Midbrain (tissue), 1 donor: ENCODE measurements around the gene PHLPP1.
"Not testable (repeated sequence)": the region's sequence is repeated elsewhere in the genome, so short reads cannot be mapped to it uniquely, and the experiment has no call there.

Source experiments
- DNase-seq: peaks from one replicate; lab custom pipeline; 2025; lab: John Stamatoyannopoulos, UW

Gene PHLPP1

DNA sequence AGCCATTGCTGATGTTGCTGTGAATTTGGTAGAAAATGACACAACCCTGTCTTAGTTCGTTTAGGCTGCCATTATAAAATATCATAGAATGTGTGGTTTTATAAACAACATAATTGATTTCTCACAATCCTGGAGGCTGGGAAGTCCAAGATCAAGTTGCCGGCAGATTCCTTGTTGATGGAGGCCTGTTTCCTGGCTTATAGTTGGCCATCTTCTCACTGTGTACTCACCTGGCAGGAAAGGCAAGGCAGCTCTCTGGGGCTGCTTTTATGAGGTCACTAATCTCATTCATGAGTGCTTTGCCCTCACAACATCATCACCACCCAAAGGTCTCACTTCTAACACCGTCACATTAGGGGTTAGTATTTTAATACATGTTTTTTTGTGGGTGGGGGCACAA is 58.4 kb downstream of the PHLPP1 start:
- DNase-seq, result no peak

DNA sequence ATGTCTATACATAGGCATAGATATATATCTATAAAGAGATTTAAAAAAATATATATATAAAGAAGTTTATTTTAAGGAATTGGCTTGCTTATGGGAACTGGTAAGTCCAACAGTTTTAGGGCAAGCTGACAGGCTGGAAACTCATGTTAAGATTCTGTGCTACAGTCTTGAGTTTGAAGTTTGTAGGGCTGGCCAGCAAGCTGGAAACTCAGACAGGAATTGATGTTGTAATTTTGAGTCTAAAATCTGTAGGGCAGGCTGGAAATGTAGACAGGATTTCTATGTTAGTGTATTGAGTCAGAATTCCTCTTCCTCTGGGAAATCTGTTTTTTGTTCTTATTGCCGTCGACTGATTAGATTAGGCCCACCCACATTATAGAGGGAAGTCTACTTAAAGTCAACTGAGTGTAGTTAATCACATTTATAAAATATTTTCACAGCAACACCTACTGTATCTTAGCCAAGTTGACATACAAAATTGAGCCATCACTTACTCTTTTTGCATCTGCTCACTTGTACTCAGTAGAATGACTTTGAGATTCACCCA is 60.8 kb downstream of the PHLPP1 start:
- no peak for DNase-seq

DNA sequence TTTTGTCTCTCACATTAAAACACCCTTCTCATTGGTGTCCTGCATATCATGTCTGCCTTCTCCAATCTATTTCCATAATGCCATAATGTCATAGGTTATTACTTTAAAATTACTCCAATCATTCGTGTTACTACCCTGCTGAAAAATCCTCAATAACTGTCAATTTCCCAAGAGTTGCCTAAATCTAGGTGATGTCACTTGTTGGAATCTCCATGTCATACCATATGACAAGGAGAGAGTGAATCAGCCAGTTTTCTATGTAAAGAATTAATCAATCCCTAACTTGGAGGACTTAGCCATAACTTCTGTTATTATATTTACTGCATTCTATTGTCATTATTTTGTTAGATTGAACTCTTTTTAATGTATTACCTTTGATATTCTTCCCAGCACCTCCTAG is 62.5 kb downstream of the PHLPP1 start:
- DNase-seq, result no peak

DNA sequence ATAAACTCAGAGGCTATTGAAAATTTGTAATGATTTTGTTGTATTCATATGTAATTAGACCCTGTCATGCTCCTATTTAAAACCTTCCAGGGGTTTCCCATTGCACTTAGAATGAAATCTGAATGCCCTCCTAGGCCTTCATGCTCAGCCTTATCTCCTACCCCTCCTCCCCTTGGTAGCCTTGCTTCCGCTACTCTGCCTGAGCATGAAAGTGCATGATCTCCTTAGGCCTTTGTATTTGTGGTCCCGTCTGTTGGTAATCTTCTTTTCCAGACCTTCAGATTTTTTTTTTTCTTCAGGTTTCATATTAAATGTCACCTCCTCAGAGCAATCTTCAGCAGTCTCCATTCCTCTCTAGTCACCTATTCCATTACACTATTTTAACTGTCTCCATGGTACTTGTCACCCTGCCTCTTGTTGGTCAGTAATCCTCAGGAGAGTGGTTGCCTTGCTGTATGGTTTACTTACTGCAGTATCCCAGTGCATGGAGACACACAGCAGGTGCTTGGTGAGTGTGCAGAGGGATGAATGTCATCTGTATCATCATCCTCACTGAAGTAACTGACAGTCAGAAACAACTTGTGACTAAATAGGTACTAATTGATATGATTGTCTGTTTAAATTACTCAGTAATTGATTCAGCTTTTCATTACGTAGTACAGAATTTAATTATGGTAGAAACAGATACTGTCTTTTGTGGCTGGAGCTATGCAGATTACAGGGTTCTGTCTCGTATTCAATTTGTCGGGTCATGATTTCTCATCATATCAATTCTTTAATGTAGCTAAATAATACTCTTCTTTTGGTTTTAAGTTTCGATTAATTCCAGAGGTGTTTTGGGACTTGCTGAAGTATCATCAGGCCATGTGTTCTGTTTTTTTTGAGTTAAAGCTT is 63.9 kb downstream of the PHLPP1 start:
- DNase-seq, result no peak

DNA sequence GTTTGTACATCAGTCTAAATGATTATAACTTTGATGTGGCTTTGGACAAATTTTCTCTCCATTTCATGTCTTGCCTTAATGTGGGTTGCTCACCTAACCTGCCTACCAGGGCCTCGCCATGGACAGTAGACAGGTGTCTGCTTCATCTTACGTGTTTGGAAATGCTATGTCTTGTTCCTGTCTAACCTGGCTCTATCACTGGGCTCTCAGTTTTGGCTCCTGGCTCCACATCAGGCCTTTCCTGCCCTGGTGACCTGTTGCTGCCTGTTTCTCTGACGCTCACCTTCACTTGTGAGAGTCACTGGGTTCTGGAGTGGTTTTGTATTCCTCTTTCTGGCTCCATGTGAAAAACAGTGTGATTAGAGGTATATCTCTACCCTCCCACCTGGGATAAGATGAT is 65.9 kb downstream of the PHLPP1 start:
- DNase-seq, result no peak

DNA sequence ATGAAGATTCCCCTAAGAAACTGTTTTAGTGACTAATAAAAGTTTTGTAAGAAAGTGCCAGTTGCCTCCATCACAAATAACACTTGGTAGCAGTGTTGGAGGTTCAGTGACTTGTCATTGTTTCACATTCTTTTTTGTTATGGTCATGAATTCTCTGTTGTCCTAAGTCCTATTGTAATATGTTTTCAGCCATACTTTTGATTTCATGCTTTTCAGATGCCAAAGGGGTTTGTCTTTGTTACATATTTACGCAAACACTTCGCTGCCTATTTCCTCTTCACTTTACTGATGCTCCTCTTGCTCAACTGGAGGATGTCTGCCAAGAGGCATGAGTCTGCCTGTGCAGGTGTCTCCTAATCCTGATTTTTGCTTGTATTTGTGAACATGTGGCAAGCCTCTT is 66.6 kb downstream of the PHLPP1 start:
- no peak for DNase-seq

DNA sequence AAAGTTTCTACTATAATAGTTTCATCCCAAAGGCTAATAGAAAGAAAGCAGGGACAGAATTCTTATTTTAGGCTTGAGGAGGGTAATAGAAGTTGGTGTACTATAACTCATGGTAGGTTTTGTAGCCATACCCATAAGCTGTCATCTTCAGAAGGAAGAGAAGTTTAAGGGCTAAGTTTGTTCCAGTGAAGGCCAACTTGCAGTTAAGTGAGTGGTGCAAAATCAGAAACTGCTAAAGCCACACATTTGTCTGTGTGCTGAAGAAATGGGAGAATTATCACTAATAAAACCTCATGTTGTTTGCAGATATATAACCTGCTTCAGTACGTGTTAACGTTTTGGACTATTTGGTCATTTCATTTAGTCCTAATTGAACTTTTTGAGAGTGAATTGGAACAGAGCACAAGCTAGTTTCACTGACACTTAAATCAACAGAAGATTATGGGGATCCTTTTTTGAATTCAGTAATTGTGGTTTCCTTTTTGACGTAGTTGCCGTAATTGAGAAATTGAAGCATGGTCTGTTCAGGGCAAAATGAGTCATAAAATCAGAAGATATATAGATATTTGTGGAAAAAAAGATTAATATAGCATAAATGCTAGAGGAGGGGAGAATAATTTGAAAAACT is 69.1 kb downstream of the PHLPP1 start:
- no peak for DNase-seq

DNA sequence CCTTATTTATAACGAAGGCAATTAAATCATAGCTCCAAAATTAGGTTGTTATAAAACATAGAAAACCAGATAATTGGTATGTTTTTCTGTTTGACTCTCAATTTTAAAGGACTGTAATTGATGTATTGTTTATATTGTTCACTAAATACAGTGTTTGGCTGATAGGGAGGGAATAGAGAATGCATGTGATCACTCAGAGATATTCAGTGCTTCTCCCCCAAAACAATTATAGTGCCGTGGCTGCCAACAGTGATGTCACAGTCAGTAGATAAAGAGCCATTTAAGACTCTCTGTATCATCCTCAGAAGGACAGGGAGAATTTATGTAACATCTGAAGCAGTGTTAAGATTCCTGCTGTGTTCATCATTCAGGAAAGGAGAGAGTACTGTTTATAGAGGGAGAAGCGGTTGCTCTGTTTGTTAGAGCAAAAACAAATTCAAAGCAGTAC is 69.6 kb downstream of the PHLPP1 start:
- DNase-seq, result peak; percentile 66

DNA sequence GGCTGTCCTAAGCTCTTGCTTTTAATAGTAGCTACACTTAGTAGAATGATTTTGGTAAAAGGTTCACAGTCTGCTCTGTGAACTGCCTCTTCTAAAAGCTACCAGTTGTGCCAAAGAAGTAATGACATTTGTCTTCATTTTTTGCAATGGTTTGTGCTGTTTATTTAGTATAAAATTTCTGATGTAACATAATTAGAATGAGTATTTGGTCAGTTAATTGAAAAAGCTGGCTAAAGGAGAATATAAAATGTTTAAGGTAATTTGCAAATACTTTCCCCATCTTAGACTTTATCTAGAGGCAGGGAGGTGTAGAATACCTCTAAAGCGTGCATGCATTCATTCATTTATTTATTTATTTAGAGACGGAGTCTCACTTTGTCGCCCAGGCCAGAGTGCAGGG is 71.3 kb downstream of the PHLPP1 start:
- DNase-seq, result no peak

DNA sequence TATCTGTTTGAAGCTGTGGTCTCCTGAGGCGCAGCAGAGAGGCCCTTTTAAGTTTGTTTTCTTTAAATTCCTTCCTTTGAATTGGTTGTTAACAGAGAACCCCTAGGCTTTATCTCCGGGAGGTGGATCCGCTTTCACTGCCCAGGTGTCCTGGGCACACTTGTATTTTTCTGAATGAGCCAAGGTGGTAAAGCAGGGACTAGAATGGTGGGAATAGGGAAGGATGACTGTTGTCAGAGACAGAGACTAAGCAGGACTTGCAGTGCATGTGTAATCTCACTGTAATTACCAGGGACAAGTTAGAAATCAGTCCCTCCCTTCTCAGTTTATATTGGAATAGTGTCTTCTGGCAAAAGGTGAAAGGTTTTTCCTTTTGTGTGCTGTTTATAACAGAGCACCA is 72.8 kb downstream of the PHLPP1 start:
- no peak for DNase-seq

DNA sequence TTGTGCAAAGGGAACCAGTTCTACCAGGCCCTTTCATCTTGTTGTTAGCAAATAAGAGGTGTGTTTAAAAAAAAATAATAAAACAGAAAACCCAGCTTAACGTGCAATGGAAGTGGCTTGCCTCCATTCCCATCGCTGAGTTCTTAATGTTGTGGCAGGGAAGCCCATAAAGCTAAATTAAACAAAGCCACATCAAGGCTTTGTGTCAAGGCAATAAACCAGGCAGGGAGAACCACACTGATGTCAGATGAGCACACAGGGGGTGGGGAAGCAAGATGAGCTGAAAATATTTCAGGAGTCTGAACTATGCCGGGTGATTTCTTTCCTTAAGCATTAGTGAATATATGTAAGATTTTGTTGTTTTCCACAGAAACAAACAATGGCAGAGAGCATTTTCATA is 73.5 kb downstream of the PHLPP1 start:
- DNase-seq, result peak; percentile 11

DNA sequence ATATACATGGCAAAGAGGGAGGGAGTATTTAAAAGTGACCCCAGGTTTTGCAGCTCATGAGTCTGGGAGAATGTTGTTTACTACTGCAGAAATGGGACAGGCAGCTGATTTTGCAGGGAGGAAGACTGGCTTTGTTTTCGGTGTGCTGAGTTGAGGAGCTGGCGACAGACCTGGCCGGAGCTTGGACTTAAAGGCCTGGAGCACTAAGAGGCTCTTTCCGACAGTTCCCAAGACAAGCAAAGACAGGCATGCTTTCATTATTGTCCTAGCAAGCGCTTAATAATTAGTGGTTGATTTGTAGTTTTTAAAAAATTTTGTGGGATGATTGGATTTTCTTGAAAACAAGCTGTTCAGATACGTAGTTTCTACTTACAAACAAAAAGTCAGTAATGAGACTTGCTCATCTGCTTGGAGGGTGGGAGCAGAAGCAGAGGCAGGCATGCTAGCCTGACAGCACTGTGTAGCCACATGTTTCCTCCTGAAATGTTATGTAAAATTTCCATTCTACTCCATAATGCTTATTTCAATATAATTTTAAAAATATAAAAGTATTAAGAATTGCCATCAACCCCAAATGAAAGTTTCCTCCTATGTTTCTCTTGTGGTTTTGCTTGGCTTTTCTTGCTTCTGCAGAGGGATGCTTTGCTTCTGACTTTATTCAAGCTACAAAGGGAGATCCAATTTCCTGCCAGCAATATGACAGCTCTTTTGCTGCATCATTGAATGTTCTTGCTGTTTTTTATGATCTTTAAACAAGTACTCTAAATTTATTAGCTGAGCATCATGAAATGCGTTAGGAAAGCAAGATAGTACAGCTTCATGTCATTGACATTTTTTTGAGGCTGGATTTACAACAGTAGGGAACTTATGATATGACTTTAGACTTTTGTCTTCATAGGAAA is 75.8 kb downstream of the PHLPP1 start:
- peak; percentile 48 for DNase-seq

DNA sequence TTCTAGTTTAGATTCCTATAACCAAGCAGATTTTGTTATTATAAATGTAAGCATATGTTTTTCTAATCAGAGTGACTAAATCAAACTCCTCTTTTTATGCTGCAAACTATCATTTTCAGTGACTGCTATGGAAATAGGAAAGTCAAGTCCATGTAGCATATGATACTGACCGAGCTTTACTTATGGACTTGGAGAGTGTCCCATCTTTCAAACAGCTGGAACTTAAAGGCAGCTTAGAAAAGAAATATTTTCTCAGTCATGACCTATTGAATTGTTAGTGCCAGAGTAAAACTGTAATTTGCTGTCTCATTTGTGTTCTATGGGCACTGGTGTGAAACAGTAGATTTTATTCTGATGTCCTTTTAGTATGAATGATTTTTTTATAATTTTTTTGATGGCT is 76.7 kb downstream of the PHLPP1 start:
- DNase-seq, result no peak

DNA sequence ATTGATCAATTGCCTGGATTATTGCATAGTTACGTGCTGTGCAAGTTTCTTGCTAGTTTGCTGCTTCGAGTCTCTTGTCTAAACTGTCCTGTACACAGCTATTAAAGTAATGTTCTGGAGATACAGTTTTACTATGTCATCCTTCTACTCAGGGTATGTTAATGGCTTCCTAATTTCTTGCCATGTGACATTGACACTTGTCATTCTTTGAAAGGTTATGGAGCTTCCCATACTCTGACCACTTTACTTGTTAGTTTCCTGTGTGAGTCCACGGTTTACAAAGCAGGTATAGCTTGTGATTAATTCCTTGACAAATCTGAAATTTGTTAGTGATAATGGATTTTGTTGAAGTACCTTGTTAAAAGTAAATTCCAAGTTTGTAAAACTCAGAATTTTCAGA is 80.5 kb downstream of the PHLPP1 start:
- DNase-seq, result no peak

DNA sequence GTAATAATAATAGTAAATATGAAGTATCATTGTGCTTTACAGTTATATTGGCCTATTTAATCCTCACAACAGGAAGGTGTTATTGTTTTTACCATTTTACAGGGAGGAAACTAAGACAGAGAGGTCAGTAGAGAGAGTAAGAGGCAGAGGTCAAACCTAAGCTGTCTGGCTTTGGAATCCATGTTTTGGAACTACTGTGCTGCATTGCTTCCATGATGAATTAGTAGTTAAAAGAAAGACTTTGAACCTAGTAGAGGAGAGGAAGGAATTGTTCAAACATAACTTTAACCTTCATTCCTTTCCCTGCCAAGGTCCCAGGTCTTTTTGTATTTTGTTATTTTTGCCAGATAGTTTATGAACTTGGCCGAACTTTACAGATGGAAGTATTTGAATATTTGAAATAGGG is 80.9 kb downstream of the PHLPP1 start:
- DNase-seq, result no peak

DNA sequence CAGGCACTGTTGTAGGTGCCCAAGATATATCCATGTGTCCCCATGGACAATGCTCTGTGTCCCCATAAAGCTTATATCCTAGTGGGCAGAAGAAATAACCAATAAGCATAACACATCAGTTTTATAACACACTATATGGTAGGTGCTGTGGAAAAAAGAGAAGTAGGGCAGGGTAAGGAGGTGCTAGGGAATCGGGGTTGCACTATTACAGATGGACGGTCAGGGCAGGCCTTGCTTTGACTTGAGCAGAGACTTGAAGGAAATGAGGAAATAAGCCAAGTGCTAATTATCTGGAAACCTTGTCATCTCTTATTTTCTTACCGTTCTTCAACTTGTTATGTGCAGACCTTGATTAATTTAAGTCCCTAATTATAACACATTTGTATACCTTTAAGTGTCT is 82.0 kb downstream of the PHLPP1 start:
- no peak for DNase-seq

DNA sequence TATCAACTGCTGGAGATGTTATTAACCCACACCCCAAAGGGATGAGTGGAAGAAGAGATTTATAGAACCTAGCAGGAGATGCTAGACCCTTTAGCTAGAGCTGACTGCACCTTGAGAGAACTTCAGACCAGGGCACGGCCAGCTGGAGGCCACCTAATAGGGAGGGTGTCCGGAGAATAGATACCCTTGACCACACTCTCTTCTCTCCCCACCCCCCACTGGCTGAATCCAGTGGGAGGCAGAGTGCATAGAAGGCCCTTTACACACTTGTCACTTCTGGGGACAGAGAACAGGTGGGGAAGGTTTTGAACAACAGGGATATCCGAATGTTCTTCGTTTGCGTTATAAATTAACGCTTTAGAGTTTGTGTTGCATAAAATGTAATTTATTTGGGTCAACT is 84.6 kb downstream of the PHLPP1 start:
- DNase-seq, result no peak

DNA sequence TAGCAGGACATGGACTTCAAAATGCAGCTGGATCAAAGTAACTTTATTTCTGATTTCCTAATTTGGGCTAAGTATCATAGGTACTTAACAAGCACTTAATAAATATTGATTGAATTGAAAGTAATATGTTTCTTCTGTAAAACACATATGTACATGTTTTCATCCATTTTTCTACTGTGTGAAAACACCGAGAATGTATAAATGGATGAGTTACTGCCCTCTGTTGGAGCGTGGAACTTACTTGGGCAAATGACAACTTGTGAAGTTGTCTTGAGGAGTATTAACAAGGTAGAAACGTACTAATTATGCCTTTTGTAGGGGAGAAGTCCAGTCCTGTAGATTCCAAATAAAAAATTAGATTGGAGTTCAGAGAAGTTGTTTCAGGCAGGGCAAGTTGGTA is 87.2 kb downstream of the PHLPP1 start:
- no peak for DNase-seq

DNA sequence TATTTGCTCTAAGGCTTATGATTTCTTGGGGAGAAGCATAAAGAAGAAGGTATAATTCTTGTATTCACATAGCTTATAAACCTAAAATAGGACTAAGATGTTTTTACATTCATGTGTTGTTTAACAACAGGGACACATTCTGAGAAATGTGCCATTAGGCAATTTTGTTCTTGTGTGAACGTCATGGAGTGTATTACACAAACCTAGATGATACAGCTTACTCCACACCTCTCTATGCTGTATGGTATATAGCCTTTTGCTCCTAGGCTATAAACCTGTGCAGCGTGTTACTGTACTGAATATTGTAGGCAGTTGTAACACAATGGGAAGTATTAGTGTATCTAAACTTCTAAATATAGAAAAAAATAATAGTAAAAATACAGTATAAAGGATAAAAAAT is 92.1 kb downstream of the PHLPP1 start:
- no peak for DNase-seq

DNA sequence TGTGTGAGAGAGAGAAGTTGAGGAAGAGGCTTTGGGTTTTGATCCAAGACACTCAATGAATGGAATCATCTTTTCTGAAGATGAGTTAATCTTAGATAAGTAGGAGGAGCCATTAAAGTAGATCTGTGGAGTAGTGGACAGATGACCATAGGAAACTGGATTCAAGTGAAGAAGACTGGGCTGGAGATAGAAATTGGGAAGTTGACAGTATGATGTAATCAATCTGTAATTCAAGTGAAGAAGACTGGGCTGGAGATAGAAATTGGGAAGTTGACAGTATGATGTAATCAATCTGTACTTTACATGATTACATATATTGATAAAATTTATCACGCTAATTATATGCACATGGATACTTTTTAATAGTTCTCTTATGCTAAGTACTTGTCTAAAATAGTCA is 92.8 kb downstream of the PHLPP1 start:
- DNase-seq, result no peak

DNA sequence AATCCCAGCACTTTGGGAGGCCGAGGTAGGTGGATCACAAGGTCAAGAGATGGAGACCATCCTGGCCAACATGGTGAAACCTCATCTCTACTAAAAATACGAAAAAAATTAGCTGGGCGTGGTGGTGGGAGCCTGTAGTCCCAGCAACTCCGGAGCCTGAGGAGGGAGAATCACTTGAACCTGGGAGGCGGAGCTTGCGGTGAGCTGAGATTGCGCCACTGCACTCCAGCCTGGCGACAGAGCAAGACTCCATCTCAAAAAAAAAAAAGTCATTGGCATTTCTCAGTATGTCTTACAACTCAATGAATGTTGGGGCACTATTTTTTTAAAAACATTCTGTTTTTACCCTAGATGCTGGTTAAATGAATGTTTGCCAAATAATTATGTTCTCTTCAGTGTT is 94.1 kb downstream of the PHLPP1 start:
- not testable (repeated sequence) for DNase-seq

DNA sequence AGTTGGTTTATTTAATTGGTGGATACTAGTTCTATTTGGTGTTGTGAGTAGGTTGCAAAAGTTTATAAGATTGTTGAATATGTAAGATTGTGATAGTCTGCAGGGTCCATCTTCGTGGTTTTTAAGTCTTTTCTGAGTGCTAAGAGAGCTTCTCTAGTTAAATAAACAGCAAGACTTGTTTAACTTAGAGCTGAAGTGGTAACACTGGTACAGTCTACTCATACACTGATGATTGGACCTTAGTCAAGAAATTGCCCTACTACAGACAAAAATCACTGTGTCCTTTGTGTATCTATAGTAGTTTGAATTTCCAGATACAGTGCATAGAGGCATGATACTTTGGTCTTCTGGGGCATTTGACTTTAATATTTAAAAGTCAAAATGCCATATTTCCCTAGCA is 94.6 kb downstream of the PHLPP1 start:
- no peak for DNase-seq
